ENCODE results near the gene DPYD.

- TF ChIP-seq POLR2A (IDR thresholded peaks at IDR 0.05) (no peak), CTCF (IDR thresholded peaks at IDR 0.05) (no peak)
Measured at GRCh38 chr1:97538113-97538512, 382.7 kb downstream of the DPYD start.
